GM19328 (cell line): ENCODE data around the gene FXYD2.

ENCODE experiments used
- ATAC-seq: cut with Tn5 transposase; IDR thresholded peaks from one replicate; pipeline ENCODE4 v1.9.1; 2021; ENCODE audit warnings: mild to moderate bottlenecking, moderate library complexity; ENCODE audit not compliant: unreplicated experiment

Gene FXYD2

DNA sequence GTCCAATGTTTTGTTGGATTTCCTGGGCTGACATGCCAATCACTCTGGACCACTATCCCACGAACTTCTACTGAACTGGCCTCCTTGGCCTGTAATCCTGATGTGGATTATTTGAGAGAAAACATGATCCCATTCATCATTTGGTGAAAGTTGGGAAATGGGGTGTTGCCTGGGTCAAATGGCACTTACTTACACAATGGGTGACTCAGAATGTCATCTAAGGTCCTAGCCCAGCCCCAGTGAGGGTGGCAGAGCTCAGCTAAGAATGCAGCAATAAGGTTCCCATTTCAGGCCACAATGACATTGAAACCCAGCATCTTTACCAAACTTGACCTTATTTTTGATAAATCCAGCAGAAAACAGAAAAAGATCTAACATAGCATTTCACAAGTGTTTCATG lies 19.5 kb downstream of the FXYD2 start:
- ATAC-seq: no peak

DNA sequence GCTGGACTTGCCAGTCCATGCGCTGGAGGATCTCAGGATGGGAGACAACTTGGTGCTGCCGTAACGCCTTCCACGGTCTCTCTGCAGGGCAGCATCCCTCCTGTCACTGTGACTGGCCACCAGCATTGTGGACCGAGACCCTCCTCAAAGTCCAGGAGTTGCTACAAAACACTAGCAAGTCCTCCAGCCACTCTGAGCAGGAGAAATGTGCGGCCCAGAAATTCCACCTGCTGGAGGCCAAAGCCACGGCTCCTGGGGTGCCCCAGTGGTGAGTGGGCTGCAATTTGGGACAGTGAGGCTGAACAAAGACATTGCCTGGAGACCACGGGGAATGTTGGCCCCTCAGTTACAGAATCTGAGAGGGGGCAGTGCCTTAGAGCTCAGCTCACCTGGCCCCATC lies 20.6 kb downstream of the FXYD2 start:
- ATAC-seq: no peak

DNA sequence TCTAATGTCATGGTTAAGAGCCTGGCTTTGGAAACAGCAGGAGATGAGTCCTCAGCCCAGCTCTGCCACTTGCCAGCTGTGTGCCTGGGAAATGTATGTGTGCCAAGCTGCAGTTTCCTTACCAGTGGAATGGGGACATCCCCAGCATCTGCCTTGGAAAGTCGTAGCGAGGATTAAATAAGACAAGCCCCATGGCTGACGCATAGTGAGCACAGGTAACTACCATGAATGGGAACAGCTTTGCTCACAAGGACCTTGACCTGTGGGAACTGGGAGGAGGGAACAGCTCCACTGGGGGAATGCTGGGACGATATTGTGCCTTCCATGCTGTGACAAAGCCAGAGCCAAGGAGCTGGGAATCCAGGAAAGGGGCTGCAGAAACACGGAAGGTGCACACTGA lies 24.9 kb downstream of the FXYD2 start:
- ATAC-seq: no peak

DNA sequence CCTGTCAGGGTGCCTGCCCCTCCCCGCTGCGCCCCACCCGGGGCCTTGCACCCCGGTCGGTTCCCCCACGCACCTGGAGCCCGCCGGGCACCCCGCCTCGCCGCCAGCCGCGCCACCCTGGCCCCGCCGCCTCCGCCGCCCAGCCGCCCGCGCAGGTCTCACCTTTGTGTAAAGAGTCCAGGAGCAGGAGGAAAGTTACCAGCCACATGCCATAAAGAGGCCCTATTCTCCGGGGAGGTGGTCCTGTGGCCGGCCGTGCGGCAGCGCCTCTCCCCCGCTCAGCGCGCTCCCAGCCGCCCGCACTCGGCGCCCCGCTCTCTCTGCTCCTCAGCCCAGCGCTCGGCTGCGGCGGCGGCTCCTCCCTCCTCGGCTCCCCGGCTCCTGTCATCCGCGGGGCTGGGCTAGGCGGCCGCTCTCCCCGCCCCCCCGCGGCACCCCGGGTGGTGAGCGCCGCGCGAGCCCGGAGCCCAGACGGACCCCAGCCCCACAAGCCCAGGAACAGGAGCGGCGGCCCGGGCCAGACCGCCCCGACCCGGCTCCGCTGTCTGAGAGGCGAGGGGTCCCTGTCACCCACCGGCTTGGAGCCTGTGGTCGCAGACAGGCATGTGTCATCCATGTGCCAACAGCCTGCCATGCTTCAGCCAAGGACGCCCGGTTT lies 27.5 kb downstream of the FXYD2 start, which contains the start of gene DSCAML1:
Gene DSCAML1, minus strand, starts transcription at position 345 of the 658 bp plus-strand sequence. Its CDS starts 137 bp downstream, at position 208.
- no peak for ATAC-seq

DNA sequence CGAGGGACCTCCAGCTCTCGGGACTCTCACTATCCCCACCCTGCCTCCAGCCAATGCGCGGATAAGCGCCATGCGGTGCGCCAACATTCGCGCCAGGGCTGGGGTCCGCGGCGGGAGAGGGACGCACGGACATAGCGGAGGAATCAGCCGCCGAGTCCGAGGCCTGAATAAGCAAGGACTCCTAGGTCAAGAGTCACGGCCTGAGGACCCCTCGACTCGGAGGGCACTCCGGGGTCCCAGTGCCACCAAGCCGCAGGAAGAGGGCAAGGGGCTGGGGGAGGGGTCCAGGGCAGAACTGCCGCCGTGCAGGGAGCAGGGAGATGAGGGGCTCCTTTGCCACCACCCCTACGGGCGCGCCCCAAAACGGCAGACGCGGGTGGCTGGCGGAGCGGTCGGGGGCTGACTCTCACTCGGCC lies 28.1 kb downstream of the FXYD2 start:
- no peak for ATAC-seq

DNA sequence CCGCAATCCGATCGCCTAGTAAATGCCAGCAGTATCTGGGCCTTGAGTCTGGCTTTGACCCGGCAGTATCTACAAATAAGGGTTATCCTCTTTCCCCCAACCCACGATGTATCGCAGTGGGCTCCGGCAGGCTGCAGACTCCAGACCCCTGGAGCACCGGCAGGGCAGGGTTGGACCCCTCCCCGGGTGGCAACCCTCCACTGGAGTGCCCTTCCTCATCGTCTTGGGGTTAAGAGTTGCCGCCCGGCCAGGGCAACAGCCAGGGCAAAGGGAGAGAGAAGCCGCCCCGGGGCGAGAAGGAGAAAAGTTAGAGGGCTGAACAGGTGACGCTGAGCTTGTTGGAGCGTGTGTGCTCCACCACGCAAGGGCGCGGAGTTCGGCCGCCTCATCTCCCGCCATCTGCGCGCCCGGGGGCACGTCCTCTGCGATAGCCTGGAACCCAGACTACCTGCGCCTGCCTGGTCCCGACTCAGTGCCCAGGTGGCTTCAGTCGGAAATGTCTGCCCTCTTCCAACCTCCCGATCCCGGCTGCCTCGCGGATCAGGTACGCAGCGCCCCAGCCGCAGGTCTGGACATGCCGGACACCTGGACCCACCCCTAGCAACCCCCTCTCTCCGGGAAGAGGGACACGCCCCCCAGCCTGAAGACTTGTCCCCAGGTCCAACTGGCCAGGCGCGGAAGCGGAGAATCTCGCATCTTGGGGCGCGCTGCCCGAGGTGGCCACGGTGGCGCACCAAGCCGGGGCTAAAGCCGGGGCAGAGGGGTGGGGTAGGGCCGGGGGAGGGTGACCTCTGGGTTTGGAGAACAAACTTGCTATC lies 28.7 kb downstream of the FXYD2 start:
- ATAC-seq: no peak

DNA sequence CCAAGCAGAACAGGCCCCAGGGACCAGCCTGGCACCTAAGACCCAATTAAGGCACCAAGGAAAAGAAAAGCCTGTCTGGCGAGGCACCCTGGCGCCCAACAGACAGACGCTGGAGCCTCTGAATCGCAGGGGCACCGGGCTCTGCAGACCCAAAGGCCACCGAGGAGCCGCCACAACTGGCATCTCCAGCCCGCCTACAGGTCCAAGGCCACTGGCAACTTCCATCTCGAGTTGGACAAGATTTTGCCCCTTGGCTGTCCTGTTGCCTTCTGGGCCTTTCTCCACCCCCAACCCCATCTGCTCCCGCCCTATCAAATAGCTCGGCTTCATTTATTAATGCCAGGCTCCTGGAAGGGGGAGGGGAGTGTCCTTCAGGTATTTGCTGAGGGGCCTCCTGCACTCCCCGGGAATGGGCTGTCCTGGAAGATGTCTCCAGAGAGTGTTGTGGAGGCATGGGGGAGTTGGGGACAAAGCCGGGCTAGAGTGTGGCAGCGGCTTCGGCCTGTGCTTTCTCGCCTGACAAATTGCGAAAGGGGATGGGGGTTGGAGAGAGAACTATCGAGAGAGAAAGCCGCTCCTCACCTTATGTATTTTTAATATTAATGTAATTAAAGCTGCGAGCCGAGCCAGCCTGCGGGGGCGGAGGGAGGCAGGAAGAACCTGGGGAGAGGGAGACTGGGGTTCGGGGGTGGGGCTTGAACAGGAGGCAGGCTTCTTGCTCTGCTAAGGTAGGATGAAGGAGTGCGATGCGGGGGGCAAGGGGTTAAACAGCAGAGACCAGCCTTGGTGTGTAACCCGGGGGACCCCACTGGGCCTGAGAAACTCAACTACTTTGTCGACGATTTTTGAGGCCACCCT lies 29.5 kb downstream of the FXYD2 start:
- ATAC-seq: no peak

DNA sequence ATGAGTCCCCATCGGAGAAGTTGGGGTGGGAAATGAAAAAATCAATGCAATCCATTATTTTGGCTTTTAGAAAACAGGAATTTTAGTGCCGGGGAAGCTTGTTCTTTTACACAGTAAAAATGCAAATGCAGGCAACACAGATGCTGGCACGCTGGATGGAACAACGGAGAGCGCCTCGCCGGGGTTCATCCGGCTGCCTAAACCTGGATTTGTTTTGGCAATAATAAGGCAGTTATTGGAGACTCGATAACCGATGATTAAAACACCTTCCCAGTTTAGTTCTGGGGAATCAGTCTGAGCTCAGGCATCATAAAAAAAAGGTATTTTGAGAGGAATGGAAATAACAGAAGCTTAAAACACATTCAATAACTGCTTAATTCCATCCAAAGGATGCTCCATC lies 30.4 kb downstream of the FXYD2 start:
- ATAC-seq: no peak

DNA sequence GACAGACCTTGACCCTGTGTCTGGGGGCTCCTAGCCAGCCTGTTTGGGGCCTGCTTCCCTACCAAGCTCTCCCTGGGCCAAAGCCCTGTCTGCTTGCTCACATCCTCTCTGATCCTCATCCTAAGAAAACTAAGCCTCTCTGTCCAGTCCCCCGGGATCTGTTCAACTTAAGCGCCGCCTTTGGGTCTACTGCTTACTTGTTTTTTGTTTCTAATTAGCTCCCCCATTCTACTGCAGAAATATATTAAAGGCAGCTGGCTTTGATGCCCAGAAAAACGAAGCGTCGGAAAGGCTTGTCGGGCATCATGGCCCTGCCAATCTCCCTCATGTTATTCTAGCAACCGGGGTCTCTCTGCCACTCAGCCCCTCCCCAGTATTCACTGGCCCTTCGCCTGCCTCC lies 31.0 kb downstream of the FXYD2 start:
- no peak for ATAC-seq

DNA sequence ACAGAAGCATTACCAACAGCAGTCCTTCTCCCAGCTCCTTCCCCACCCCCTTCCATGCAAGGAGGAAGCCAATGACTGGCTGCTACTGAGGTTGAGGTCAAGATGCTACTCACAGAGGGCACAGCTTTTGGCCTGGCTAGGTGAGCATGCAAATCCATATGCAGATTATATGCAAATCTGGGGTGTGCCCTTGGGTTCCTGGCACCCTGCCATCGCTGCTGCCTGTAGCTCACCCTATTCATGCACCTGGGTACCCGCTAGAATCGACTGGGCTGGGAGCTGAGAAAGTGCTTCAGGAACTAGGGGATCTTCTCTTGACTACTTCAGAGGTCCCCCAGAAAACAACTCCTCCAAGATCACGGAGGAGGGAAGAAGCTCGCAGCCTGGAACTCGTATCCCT lies 31.6 kb downstream of the FXYD2 start:
- ATAC-seq: no peak

DNA sequence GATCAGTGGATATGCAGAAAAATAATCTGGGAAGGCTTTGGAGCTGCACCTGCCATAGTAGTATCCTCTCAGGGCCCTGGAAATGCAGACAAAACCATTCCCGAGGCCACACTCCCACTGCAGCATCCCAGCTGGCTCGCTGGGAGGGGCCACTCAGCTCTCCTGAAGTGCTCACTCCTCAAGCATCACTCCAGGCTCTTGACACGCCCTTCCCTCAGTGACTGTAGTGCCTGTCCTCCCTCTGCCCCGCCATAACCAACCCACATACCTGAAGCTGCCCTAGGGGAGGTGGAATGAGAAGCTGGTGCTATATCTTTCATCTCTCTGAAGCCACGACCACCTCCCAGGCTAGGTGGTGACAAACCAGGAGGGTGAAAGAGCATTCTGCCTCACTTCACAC lies 32.3 kb downstream of the FXYD2 start:
- ATAC-seq: no peak

DNA sequence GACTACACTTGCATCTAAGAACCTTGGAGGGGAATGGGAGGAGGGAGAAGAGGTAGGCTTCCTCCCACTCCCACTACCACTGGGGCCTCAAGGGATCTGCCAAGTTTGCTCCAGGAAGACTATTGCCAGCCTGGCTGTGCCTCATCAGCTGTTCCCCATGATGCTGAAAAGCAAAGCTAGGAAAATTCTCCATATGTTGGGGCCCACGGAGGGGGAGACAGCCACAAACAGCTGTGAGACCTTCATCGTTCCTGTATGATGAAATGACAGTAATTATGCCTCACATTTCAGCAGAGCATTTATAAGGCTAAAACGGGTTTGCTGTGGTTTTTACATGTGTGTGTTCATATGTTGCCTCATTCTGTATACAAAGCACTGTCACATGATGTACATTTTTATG lies 34.3 kb downstream of the FXYD2 start:
- no peak for ATAC-seq

DNA sequence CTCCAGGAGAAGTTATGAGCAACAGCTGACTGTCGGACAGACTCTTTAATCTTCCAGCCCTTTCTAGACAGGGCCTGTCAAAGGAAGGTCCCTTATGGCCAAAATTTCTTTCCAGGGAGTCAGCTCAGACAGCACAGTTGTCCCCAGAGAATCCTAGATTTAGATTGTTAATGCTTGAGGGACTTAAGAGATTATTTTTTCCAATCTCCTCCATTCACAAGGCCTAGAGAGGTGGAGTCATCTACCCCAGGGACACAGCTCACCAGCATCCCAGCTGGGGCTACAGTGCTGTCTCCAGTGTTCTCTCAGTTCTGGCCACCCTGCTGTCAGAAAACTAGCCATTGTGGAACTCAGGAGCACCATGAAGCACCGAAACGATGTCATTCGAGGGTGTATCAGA lies 35.3 kb downstream of the FXYD2 start:
- ATAC-seq: no peak

DNA sequence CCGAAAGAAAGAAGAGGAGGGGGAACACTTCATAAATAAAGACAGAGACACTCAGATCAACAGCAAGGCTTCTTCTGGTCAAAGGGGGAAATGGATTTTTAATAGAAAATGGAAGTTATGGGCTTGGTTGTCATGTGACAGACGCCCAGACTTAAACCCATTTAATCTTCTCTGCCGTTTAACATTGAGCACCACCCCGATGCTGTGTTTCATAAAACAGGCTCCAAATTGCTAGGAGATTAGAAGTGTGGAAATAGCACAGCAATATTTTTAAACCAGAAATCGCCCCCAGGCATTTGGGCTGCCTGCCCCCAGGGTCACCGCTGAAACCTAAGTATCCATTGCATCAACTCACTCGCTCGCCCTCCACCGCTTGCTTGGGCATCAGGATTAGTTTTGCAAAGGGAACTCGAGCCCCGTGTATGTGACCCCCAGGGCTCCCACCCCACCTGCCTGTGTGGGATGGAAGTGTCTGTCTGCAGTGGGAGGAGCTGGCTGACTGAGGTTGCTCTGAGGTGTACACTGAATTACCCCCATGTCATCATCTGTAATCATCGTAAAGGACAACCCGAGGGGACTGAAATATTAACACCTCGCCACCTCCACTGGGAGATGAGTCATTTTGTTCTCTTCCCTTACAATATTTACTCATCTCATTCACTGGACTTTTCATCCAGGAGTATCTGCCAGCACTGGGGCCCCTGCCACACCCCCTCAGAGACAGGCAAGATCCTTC lies 38.2 kb downstream of the FXYD2 start:
- ATAC-seq: no peak

DNA sequence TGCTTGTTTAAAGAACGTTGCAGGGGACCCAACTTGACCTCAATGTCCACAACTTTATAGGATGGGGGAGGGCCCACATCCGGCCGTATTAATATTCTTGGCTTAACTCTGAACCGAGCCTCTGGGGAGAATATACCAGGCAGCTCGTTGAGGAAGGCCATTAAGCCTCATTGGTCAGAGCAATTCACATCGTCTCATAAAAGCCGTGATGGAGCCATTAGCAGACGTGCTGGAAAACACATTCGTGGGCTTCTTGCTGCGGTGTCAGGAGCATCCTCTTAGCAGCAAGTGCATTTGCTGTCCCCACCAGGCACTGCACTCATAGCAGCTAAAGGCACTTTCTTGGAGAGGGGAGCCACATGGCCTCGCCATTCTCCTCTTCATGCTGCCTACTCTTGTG lies 42.4 kb downstream of the FXYD2 start:
- no peak for ATAC-seq

DNA sequence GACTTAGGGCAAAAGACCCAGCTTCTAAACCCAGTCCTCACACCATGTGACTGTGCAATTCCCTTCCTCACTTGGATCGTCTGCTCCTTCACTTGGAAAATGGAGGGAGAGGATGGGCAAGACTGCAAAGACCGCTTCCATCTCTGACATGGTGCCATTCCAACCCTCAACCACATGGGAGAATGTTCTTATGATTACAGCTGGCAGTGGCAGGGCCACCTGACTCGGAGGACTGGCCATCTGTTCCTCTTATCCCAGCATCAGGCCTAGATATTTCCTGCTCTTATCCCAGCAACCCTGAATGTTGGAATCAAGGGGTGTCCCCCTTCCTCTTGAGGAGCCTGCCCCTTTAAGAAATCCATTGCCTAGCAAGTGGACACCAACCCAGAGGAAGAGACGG lies 42.9 kb downstream of the FXYD2 start:
- no peak for ATAC-seq

DNA sequence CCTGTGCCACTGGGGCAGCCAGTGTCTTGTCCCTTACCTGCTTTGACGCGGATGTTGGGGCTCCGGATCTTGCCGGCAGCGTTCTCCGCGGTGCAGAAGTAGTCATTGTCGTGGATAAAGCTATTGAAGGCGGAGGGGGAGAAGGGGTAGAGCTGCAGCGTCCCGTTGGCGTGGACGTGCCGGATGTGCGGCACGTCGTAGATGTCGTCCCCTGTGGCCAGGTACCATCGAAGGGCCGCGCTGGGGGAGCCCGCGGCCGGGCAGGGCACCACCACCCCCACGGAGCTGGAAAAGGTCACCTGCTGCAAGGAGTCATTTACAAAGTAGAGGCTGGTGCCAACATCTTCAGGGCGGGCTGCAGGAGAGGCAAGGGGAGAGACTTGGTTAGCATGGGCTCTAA lies 44.1 kb downstream of the FXYD2 start:
- ATAC-seq: no peak

DNA sequence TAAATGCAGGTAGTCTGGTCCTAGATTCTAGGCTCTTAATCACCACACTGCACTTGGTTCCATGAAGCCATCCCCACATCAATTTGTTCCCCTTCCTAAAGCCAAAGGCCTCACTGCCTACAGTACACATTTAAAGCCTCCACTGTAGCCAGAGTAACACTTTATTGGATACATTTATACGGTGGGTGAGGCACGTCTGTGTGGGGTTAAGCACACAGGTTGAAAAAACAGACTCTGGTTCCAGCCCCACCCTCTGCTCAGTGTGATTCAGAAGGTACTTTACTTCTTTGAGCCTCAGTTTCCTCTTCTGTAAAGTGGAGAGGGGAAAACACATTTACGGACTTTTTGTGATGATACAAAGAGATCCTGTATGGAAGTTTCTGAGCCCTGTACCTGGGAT lies 50.0 kb downstream of the FXYD2 start:
- no peak for ATAC-seq

DNA sequence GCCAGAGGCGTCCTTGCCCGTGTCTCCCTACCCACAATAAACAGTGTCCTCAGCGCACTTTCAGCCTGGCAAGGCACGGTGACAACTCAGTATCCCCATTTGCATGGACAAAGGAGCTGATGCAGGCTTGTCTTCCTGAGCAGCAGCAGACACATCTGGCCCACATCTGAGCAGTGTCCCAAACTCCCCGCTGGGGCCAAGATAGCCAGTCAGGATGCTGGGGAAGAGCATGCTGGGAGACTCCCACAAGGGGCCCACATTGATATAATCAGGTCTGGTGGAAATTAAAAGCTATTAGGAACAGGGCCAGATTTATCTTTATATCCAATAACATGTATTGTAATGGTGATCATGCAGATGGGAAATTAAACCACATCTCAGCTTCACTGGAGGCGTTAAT lies 52.2 kb downstream of the FXYD2 start:
- no peak for ATAC-seq

DNA sequence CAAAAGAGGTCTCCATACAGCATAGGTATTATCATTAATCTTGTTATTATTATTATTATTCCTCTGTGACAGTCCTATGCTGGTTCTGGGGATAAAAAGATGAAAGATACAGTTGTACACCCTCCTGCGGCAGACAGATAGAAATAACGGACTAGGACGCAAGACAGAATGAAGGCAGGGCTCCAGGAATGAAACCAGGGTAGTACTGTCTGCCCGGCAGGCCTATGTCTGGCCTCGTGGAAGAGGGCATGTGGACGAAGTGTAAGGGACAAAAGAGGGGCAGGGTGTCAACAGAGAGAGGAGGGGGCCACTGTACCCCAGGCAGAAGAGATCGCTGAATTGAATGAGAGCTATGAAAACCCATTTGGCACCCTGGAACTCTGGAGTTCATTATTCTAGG lies 52.7 kb downstream of the FXYD2 start:
- no peak for ATAC-seq

DNA sequence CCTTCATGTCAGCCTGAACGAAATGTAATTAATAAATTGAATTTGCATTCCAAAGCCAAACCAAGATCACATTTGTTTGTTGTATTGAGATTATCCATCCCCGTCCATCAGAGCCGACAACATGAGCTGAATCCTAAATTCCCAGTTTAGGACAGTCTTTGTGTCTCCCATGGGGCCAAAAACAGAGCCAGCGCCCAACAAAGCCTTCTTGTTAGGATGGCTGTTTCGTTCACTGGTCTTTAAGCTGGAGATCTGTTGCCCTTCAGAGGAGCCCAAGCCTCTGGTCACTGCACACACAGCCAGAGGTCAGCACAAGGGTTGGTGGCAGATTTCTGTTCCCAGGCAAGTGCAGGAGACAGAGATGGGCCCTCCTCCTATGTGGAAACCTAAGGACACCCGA lies 53.3 kb downstream of the FXYD2 start:
- no peak for ATAC-seq
